DND-41 (cell line): ENCODE measurements around the gene AFG3L2.

Source experiments
- ATAC-seq: fragments of 200-7000 bp; cut with Tn5 transposase; 3 replicates; pipeline ENCODE4 v1.9.1; 2021; ENCODE audit warnings: low read depth; ENCODE audit not compliant: insufficient read depth
- DNase-seq: peaks from one replicate; pipeline ENCODE4 v3.0.0-alpha.2; 2020
- H2AFZ ChIP-seq: 2 replicates; pipeline ENCODE4 v1.6.0; 2012; ENCODE audit warnings: low read depth, low read length
- H3K27ac ChIP-seq: 2 replicates; pipeline ENCODE4 v1.5.1; 2012; ENCODE audit warnings: low read length, inconsistent platforms
- H3K27me3 ChIP-seq: fragments of 200-600 bp; sonication (generic); 2 replicates; pipeline ENCODE4 v1.6.0; 2012; ENCODE audit warnings: low read length, mild to moderate bottlenecking, inconsistent platforms; ENCODE audit not compliant: insufficient read depth, poor library complexity
- H3K36me3 ChIP-seq: 2 replicates; pipeline ENCODE4 v1.5.1; 2012; ENCODE audit warnings: low read length, inconsistent platforms; ENCODE audit not compliant: insufficient read depth
- H3K4me1 ChIP-seq: 2 replicates; pipeline ENCODE4 v1.5.1; 2012; ENCODE audit warnings: mild to moderate bottlenecking, low read length; ENCODE audit not compliant: insufficient read depth
- H3K4me2 ChIP-seq: 2 replicates; pipeline ENCODE4 v1.6.0; 2012; ENCODE audit warnings: mild to moderate bottlenecking, moderate library complexity, low read length, inconsistent platforms; ENCODE audit not compliant: insufficient read depth
- H3K4me3 ChIP-seq, 2 experiments: fragments of 200-600 bp in 1 of 2; shearing (Covaris generic) in 1 of 2; 2 replicates each; pipeline ENCODE4 v1.5.1; 2012 to 2016; ENCODE audit warnings: inconsistent platforms in 2 of 2, low read length in 2 of 2, mild to moderate bottlenecking in 2 of 2, low read depth in 1 of 2, moderate library complexity in 1 of 2
- H3K79me2 ChIP-seq: 2 replicates; pipeline ENCODE4 v1.6.0; 2012; ENCODE audit warnings: low read length, inconsistent platforms; ENCODE audit not compliant: insufficient read depth
- H3K9ac ChIP-seq: 2 replicates; pipeline ENCODE4 v1.6.0; 2012; ENCODE audit warnings: low read depth, mild to moderate bottlenecking, inconsistent platforms, low read length, moderate library complexity
- H3K9me3 ChIP-seq: 2 replicates; pipeline ENCODE4 v1.5.1; 2012; ENCODE audit warnings: low read length, moderate library complexity, mild to moderate bottlenecking, inconsistent platforms; ENCODE audit not compliant: insufficient read depth, severe bottlenecking
- H4K20me1 ChIP-seq: 2 replicates; pipeline ENCODE4 v1.6.0; 2012; ENCODE audit warnings: low read length; ENCODE audit not compliant: insufficient read depth
- EZH2 ChIP-seq: IDR thresholded peaks from 3 replicates; pipeline ENCODE4 v1.6.1; 2012; ENCODE audit warnings: borderline replicate concordance, low read depth, mild to moderate bottlenecking, moderate library complexity, low read length, inconsistent platforms; ENCODE audit not compliant: severe bottlenecking
- TF ChIP-seq, protein P1 (sequence below): IDR thresholded peaks from 2 replicates; pipeline ENCODE4 v1.5.1; 2012; ENCODE audit warnings: borderline replicate concordance, low read length, moderate library complexity, mild to moderate bottlenecking; ENCODE audit not compliant: poor library complexity, severe bottlenecking; ENCODE audit errors: extremely low read depth

AFG3L2 gene

DNA sequence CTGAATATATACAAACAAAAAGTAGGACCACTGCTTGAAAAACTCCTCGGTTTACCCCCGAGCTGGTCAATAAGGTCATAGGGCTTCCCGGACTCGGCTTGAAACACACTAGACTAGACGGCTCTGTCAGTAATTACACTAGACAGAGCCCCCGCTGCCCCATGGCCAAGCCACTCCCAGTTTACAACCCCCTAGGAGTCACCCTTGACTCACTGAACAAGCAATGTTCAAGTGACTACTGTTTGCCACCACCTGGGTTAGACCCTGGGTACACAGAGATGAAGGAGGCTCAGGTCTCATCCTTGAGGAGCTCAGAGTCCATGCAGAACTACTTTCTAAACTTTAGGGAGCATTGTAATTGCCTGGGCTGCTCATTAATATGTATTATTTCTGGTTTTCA is 17.0 kb upstream of the AFG3L2 start:
- H3K4me3 ChIP-seq: no peak overlapping the region
- TF ChIP-seq, protein P1, sequence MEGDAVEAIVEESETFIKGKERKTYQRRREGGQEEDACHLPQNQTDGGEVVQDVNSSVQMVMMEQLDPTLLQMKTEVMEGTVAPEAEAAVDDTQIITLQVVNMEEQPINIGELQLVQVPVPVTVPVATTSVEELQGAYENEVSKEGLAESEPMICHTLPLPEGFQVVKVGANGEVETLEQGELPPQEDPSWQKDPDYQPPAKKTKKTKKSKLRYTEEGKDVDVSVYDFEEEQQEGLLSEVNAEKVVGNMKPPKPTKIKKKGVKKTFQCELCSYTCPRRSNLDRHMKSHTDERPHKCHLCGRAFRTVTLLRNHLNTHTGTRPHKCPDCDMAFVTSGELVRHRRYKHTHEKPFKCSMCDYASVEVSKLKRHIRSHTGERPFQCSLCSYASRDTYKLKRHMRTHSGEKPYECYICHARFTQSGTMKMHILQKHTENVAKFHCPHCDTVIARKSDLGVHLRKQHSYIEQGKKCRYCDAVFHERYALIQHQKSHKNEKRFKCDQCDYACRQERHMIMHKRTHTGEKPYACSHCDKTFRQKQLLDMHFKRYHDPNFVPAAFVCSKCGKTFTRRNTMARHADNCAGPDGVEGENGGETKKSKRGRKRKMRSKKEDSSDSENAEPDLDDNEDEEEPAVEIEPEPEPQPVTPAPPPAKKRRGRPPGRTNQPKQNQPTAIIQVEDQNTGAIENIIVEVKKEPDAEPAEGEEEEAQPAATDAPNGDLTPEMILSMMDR: no peak
- TF ChIP-seq EZH2: no peak
- H3K36me3 ChIP-seq: no peaks in the 10 kb centered on the region
- no peaks in the 10 kb centered on the region for H3K79me2 ChIP-seq
- no peaks in the 10 kb centered on the region for H3K9me3 ChIP-seq
- no peak overlapping the region for H3K9ac ChIP-seq
- DNase-seq (no peak), ATAC-seq (no peak)
- no peak overlapping the region for H2AFZ ChIP-seq
- no peaks in the 10 kb centered on the region for H4K20me1 ChIP-seq
- no peak overlapping the region for H3K4me2 ChIP-seq
- no peaks in the 10 kb centered on the region for H3K4me1 ChIP-seq
- H3K27ac ChIP-seq: no peak overlapping the region
- no peaks in the 10 kb centered on the region for H3K27me3 ChIP-seq

DNA sequence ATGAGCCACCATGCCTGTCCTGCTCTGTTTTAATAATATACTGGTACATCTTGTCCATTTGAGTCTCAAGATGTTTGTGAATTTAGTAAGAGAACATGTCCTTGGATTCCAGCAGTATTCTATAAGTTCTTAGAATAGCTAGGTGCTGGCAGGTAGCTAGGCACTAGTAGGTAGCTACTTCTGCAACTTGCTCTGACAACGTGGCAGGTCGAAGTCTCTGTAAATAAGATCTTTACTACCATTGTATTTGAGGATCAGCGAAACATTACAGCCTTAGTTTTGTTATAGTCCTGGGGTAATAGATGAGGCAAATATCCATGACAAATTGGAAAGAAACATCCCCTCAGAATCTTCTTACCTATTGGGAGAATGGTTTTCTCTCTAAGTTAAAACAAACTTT is 16.5 kb upstream of the AFG3L2 start:
- no peak for TF ChIP-seq EZH2
- TF ChIP-seq, protein P1: no peak
- Histone ChIP-seq H3K9ac (no peak overlapping the region), H2AFZ (no peak overlapping the region)

DNA sequence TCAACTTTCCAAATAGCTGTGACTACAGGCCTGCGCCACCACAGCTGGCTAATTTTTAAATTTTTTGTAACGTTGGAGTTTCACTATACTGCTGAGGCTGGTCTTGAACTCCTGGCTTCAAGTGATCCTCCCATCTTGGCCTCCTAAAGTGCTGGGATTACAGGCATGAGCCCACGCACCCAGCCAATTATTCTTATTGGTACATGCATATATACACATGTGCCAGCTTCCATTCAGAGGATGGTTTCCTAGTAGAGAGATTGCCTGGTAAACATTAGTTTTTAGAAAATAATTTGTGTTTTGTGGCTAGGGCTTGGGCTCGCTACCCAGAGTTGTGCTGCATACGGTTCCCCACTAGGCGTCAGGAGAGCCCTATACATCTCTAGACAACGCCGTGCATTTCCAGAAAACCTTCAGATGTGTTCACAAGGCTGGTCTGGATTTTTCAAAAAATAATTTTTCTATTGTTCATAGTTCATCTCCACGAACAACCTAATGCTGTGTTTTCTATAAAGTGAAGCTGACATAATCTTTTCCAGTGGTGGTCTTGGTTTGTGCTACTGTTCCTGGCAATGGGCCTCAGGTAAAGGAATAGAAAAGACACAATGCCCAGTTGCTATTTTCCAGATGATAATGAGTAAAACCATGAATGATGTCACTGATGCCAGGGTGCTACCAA is 14.6 kb upstream of the AFG3L2 start:
- no peaks in the 10 kb centered on the region for H4K20me1 ChIP-seq
- no peaks in the 10 kb centered on the region for H3K36me3 ChIP-seq
- H3K4me1 ChIP-seq: no peaks in the 10 kb centered on the region
- H3K9ac ChIP-seq: no peak overlapping the region
- H2AFZ ChIP-seq: no peak overlapping the region
- no peak overlapping the region for H3K27ac ChIP-seq
- H3K4me2 ChIP-seq: no peak overlapping the region
- no peaks in the 10 kb centered on the region for H3K9me3 ChIP-seq
- peak; percentile 83 for ATAC-seq
- DNase-seq: peak; percentile 32
- H3K79me2 ChIP-seq: no peaks in the 10 kb centered on the region
- no peak overlapping the region for H3K4me3 ChIP-seq
- no peaks in the 10 kb centered on the region for H3K27me3 ChIP-seq
- TF ChIP-seq EZH2: no peak
- TF ChIP-seq, protein P1: peak; percentile 67

More for the DNA sequence above, 16.5 kb upstream of the AFG3L2 start:
- Histone ChIP-seq H3K4me3 (no peak overlapping the region), H3K79me2 (no peaks in the 10 kb centered on the region), H3K4me2 (no peak overlapping the region), H3K4me1 (no peaks in the 10 kb centered on the region), H3K27ac (no peak overlapping the region), H3K27me3 (no peaks in the 10 kb centered on the region), H3K36me3 (no peaks in the 10 kb centered on the region), H3K9me3 (no peaks in the 10 kb centered on the region), H4K20me1 (no peaks in the 10 kb centered on the region)
- DNase-seq (no peak), ATAC-seq (no peak)
